CD4-positive, alpha-beta T cell (primary cell): ENCODE data around the gene CSDE1. TPM values are rescaled to one million over a fixed set of nuclear protein-coding genes. Genes with fewer than 3 reads are reported as not detected.
A peak's percentile ranks its signal among the peaks of the same experiment; 100 is the strongest.

Experiments used
- ATAC-seq: fragments of 200-7000 bp; cut with Tn5 transposase; one replicate; pipeline ENCODE4 v1.10.0; 2022; ENCODE audit warnings: mild to moderate bottlenecking; ENCODE audit not compliant: poor library complexity
- CTCF ChIA-PET: fragments of 350-600 bp; sonication (Branson Sonifier 250); formaldehyde crosslinking; loops from one replicate; lab custom pipeline; 2021; ENCODE audit warnings: antibody characterized with exemption, inconsistent platforms; lab: Charles Lee
- POLR2A ChIA-PET: fragments of 350-600 bp; sonication (Branson Sonifier 250); formaldehyde crosslinking; loops from one replicate; lab custom pipeline; 2021; ENCODE audit warnings: antibody characterized with exemption, inconsistent platforms; lab: Charles Lee
- DNase-seq, 14 experiments: peaks; one replicate each; pipeline ENCODE4 v3.0.0-alpha.2; 2013 to 2020; ENCODE audit warnings: mixed read lengths in 2 of 14
- H3K27ac ChIP-seq, 2 donors: one replicate each; pipeline versions ENCODE4 v1.5.1 to v1.7.0; 2013; ENCODE audit warnings: low read length in 2 of 2, low read depth in 1 of 2, mild to moderate bottlenecking in 1 of 2
- H3K27me3 ChIP-seq, 2 experiments: 1 replicate in 1 of 2; 2 replicates in 1 of 2; pipeline versions ENCODE4 v1.6.1 to v1.7.0; 2013; ENCODE audit warnings: low read length in 2 of 2, control low read depth in 1 of 2, mild to moderate bottlenecking in 1 of 2, moderate library complexity in 1 of 2; ENCODE audit not compliant: insufficient read depth in 2 of 2, control insufficient read depth in 1 of 2
- H3K36me3 ChIP-seq: one replicate; pipeline ENCODE4 v1.6.1; 2013; ENCODE audit warnings: low read length, control low read depth; ENCODE audit not compliant: insufficient read depth
- H3K4me1 ChIP-seq: one replicate; pipeline ENCODE4 v1.6.1; 2013; ENCODE audit warnings: low read length, control low read depth; ENCODE audit not compliant: insufficient read depth
- H3K4me3 ChIP-seq: one replicate; pipeline ENCODE4 v1.5.1; 2013; ENCODE audit warnings: mild to moderate bottlenecking, low read length, moderate library complexity
- H3K9me3 ChIP-seq, 2 experiments: 1 replicate in 1 of 2; 2 replicates in 1 of 2; pipeline versions ENCODE4 v1.6.1 to v1.7.0; 2013; ENCODE audit warnings: low read length in 2 of 2, mild to moderate bottlenecking in 2 of 2, control low read depth in 1 of 2, moderate library complexity in 1 of 2; ENCODE audit not compliant: control insufficient read depth in 1 of 2, insufficient read depth in 1 of 2
- H3K27ac Mint-ChIP-seq: one replicate; pipeline ENCODE4 v1.8.0; 2020; ENCODE audit warnings: mixed read lengths
- H3K27me3 Mint-ChIP-seq: one replicate; pipeline ENCODE4 v1.8.0; 2021; ENCODE audit warnings: mixed read lengths
- H3K36me3 Mint-ChIP-seq: one replicate; pipeline ENCODE4 v1.8.0; 2021; ENCODE audit warnings: low read depth, mixed read lengths
- H3K4me1 Mint-ChIP-seq: one replicate; pipeline ENCODE4 v1.8.0; 2021; ENCODE audit warnings: low read depth, mixed read lengths
- H3K4me3 Mint-ChIP-seq: one replicate; pipeline ENCODE4 v1.8.0; 2020; ENCODE audit warnings: mild to moderate bottlenecking, mixed read lengths
- H3K9me3 Mint-ChIP-seq: one replicate; pipeline ENCODE4 v1.8.0; 2020; ENCODE audit warnings: mixed read lengths
- CTCF ChIP-seq: fragments of 200-600 bp; IDR thresholded peaks from one replicate; pipeline ENCODE4 v1.8.0; 2022; ENCODE audit warnings: antibody characterized with exemption, mild to moderate bottlenecking
- intact Hi-C, 2 experiments: fragments of 100-400 bp; cut with DNase I in 1 of 2; cut with micrococcal nuclease in 1 of 2; formaldehyde crosslinking; loops; one replicate each; pipeline versions ENCODE4 v1.15.1 to v1.9.0; 2023 to 2025; cut with DNase I, micrococcal nuclease
- total RNA-seq, 174 experiments: library from RNA in 2 of 174; stranded (reverse) in 2 of 174; gene quantifications; one replicate each; pipeline ENCODE4 v1.2.3 and lab custom pipeline; 2021 to 2026

Gene CSDE1
- total RNA-seq, 2 experiments from 2014 or later: 725 to 731 TPM

- Histone ChIP-seq H3K9me3 (no peaks in the 10 kb centered on the region), H3K4me3 (no peak overlapping the region), H3K4me1 (peaks cover 33% of the 10 kb centered on the region), H3K36me3 (peaks cover 44% of the 10 kb centered on the region), H3K27me3 (no peaks in the 10 kb centered on the region), H3K27ac (no peak overlapping the region)
- H3K4me3 Mint-ChIP-seq: peak overlapping the region; percentile 27
- CTCF ChIA-PET: interaction anchor here (0.7 kb wide), 1 partner anchor 12 kb away, joined by 5 read pairs; no protein-coding TSS in a partner anchor
- TF ChIP-seq CTCF: no peak
- ATAC-seq (no peak), DNase-seq (no peak)
- no peaks in the 10 kb centered on the region for H3K9me3 Mint-ChIP-seq
- H3K27me3 Mint-ChIP-seq: no peaks in the 10 kb centered on the region
- H3K36me3 Mint-ChIP-seq: peaks cover 70% of the 10 kb centered on the region
- peaks cover 96% of the 10 kb centered on the region for H3K4me1 Mint-ChIP-seq
- intact Hi-C loops: loop anchor here in 1 of 2 experiments (10.0 kb wide), 2 partner anchors 314 to 936 kb away; partner anchors contain the start of gene RSBN1
- POLR2A ChIA-PET: interaction anchor here (1.4 to 1.6 kb wide), 3 partner anchors 12 to 240 kb away, joined by 3 to 8 read pairs (median 4); partner anchors contain the start of genes SIKE1 and TRIM33
- H3K27ac Mint-ChIP-seq: peak overlapping the region; percentile 66
Measured at GRCh38 chr1:114750780-114751179, 7.0 kb downstream of the CSDE1 start.

- H3K4me3 ChIP-seq: no peak overlapping the region
- DNase-seq: no peak
- Mint-ChIP-seq H3K9me3 (no peaks in the 10 kb centered on the region), H3K36me3 (peaks cover 71% of the 10 kb centered on the region), H3K27me3 (no peaks in the 10 kb centered on the region), H3K27ac (no peak overlapping the region), H3K4me1 (peaks cover 96% of the 10 kb centered on the region), H3K4me3 (peak overlapping the region; percentile 23)
- no peaks in the 10 kb centered on the region for H3K27me3 ChIP-seq
- peaks cover 53% of the 10 kb centered on the region for H3K36me3 ChIP-seq
- CTCF ChIA-PET: no interaction called here
- no peak for ATAC-seq
- no peak for TF ChIP-seq CTCF
- H3K27ac ChIP-seq: no peak overlapping the region
- H3K9me3 ChIP-seq: no peaks in the 10 kb centered on the region
- H3K4me1 ChIP-seq: peaks cover 28% of the 10 kb centered on the region
- intact Hi-C loops: loop anchor here in 1 of 2 experiments (10.0 kb wide), 2 partner anchors 315 to 935 kb away; partner anchors contain the start of gene RSBN1
- POLR2A ChIA-PET: no interaction called here
Measured at GRCh38 chr1:114749835-114750234, 7.9 kb downstream of the CSDE1 start.

GRCh38 chr1:114746450-114747121, 11.2 kb downstream of the CSDE1 start:
- Histone ChIP-seq H3K27ac (no peak overlapping the region), H3K36me3 (peaks cover 81% of the 10 kb centered on the region), H3K4me3 (no peak overlapping the region), H3K4me1 (peaks cover 16% of the 10 kb centered on the region), H3K27me3 (no peaks in the 10 kb centered on the region), H3K9me3 (no peaks in the 10 kb centered on the region)
- POLR2A ChIA-PET: interaction anchor here (1.8 kb wide), 1 partner anchor 11 kb away, joined by 8 read pairs; the partner anchor contains the start of gene CSDE1
- Mint-ChIP-seq H3K36me3 (peaks cover 93% of the 10 kb centered on the region), H3K27ac (peak overlapping the region; percentile 25), H3K9me3 (no peaks in the 10 kb centered on the region), H3K4me3 (no peak overlapping the region), H3K4me1 (peaks cover 95% of the 10 kb centered on the region), H3K27me3 (no peaks in the 10 kb centered on the region)
- intact Hi-C loops: no loop called here
- DNase-seq: no peak
- no peak for ATAC-seq
- CTCF ChIA-PET: no interaction called here
- no peak for TF ChIP-seq CTCF
